Lung (tissue), 5 donors: ENCODE results near the gene KRTAP9-1. TPM values are rescaled to one million over a fixed set of nuclear protein-coding genes. Genes with fewer than 3 reads are reported as not detected.

Experiments
- polyA plus RNA-seq, 2 donors: library from polyadenylated mRNA; stranded (reverse); fragments of 200-250 nt; gene quantifications; one replicate each; pipeline ENCODE4 v1.2.1, GENCODE V29; 2013
- small RNA-seq: library from RNA; depleted of rRNA; stranded (forward); fragments of <200 nt; gene quantifications from one replicate; pipeline ENCODE3, GENCODE V24; 2014; ENCODE audit warnings: low replicate concordance
- total RNA-seq, 2 donors: library from RNA; depleted of rRNA in 1 of 2; stranded (reverse); fragments of >200 nt in 1 of 2; gene quantifications; one replicate each; pipeline ENCODE4 v1.2.1, GENCODE V29; 2014 to 2021
- donor health status: Bipolar disorder and iron deficiency.
- donor health status: healthy.
- donor health status: DM: yes; HTN: yes; CAD: no.

Gene KRTAP9-1
- total and polyA plus RNA-seq, 4 donors, result not detected

Small RNA genes lying within 50 kb of the gene (small RNA-seq; reads per million reads assigned to genes)
- not detected for gene KRTAP4-17P

Other genes starting within 250 kb of the KRTAP9-1 start
Only the 30 nearest of the 40 such genes appear.
- gene KRTAP1-4, start 159.7 kb upstream of the KRTAP9-1 start, total RNA-seq, result not detected
- not detected for gene KRTAP1-4, start 159.7 kb upstream of the KRTAP9-1 start, polyA plus RNA-seq
- not detected for gene KRTAP1-3, start 155.0 kb upstream of the KRTAP9-1 start, total RNA-seq
- not detected for gene KRTAP1-3, start 155.0 kb upstream of the KRTAP9-1 start, polyA plus RNA-seq
- not detected for gene KRTAP1-1, start 148.4 kb upstream of the KRTAP9-1 start, total RNA-seq
- gene KRTAP1-1, start 148.4 kb upstream of the KRTAP9-1 start, polyA plus RNA-seq, result not detected
- not detected for gene KRTAP2-1, start 142.6 kb upstream of the KRTAP9-1 start, total RNA-seq
- gene KRTAP2-1, start 142.6 kb upstream of the KRTAP9-1 start, polyA plus RNA-seq, result not detected
- not detected for gene KRTAP2-2, start 134.7 kb upstream of the KRTAP9-1 start, total RNA-seq
- gene KRTAP2-2, start 134.7 kb upstream of the KRTAP9-1 start, polyA plus RNA-seq, result not detected
- not detected for gene KRTAP2-3, start 129.8 kb upstream of the KRTAP9-1 start, total RNA-seq
- gene KRTAP2-3, start 129.8 kb upstream of the KRTAP9-1 start, polyA plus RNA-seq, result not detected
- gene KRTAP2-4, start 124.0 kb upstream of the KRTAP9-1 start, total RNA-seq, result not detected
- not detected for gene KRTAP2-4, start 124.0 kb upstream of the KRTAP9-1 start, polyA plus RNA-seq
- gene KRTAP4-7, start 105.7 kb upstream of the KRTAP9-1 start, total RNA-seq, result not detected
- gene KRTAP4-7, start 105.7 kb upstream of the KRTAP9-1 start, polyA plus RNA-seq, result not detected
- not detected for gene KRTAP4-8, start 91.7 kb upstream of the KRTAP9-1 start, total RNA-seq
- not detected for gene KRTAP4-8, start 91.7 kb upstream of the KRTAP9-1 start, polyA plus RNA-seq
- gene KRTAP4-16, start 87.7 kb upstream of the KRTAP9-1 start, total RNA-seq, result not detected
- not detected for gene KRTAP4-16, start 87.7 kb upstream of the KRTAP9-1 start, polyA plus RNA-seq
- not detected for gene KRTAP4-9, start 84.5 kb upstream of the KRTAP9-1 start, total RNA-seq
- not detected for gene KRTAP4-9, start 84.5 kb upstream of the KRTAP9-1 start, polyA plus RNA-seq
- gene KRTAP4-11, start 71.5 kb upstream of the KRTAP9-1 start, total RNA-seq, result under 1 TPM in 1 of 2 donors, not detected in 1; 0.34 TPM
- gene KRTAP4-11, start 71.5 kb upstream of the KRTAP9-1 start, polyA plus RNA-seq, result not detected
- not detected for gene KRTAP4-12, start 65.7 kb upstream of the KRTAP9-1 start, total RNA-seq
- gene KRTAP4-12, start 65.7 kb upstream of the KRTAP9-1 start, polyA plus RNA-seq, result not detected
- not detected for gene KRTAP4-6, start 49.3 kb upstream of the KRTAP9-1 start, total RNA-seq
- gene KRTAP4-6, start 49.3 kb upstream of the KRTAP9-1 start, polyA plus RNA-seq, result not detected
- gene KRTAP4-5, start 40.1 kb upstream of the KRTAP9-1 start, total RNA-seq, result not detected
- not detected for gene KRTAP4-5, start 40.1 kb upstream of the KRTAP9-1 start, polyA plus RNA-seq
- gene KRTAP4-4, start 29.1 kb upstream of the KRTAP9-1 start, total RNA-seq, result not detected
- not detected for gene KRTAP4-4, start 29.1 kb upstream of the KRTAP9-1 start, polyA plus RNA-seq
- gene KRTAP4-3, start 21.7 kb upstream of the KRTAP9-1 start, total RNA-seq, result not detected
- not detected for gene KRTAP4-3, start 21.7 kb upstream of the KRTAP9-1 start, polyA plus RNA-seq
- not detected for gene KRTAP4-2, start 11.7 kb upstream of the KRTAP9-1 start, total RNA-seq
- gene KRTAP4-2, start 11.7 kb upstream of the KRTAP9-1 start, polyA plus RNA-seq, result not detected
- gene KRTAP4-1, start 5.0 kb upstream of the KRTAP9-1 start, total RNA-seq, result not detected
- not detected for gene KRTAP4-1, start 5.0 kb upstream of the KRTAP9-1 start, polyA plus RNA-seq
- gene KRTAP9-2, start 36.8 kb downstream of the KRTAP9-1 start, total RNA-seq, result not detected
- gene KRTAP9-2, start 36.8 kb downstream of the KRTAP9-1 start, polyA plus RNA-seq, result not detected
- not detected for gene KRTAP9-3, start 42.6 kb downstream of the KRTAP9-1 start, total RNA-seq
- gene KRTAP9-3, start 42.6 kb downstream of the KRTAP9-1 start, polyA plus RNA-seq, result not detected
- gene KRTAP9-8, start 48.1 kb downstream of the KRTAP9-1 start, total RNA-seq, result not detected
- not detected for gene KRTAP9-8, start 48.1 kb downstream of the KRTAP9-1 start, polyA plus RNA-seq
- not detected for gene KRTAP9-4, start 59.8 kb downstream of the KRTAP9-1 start, total RNA-seq
- gene KRTAP9-4, start 59.8 kb downstream of the KRTAP9-1 start, polyA plus RNA-seq, result not detected
- gene KRTAP9-9, start 65.5 kb downstream of the KRTAP9-1 start, total RNA-seq, result not detected
- gene KRTAP9-9, start 65.5 kb downstream of the KRTAP9-1 start, polyA plus RNA-seq, result not detected
- not detected for gene KRTAP9-6, start 75.5 kb downstream of the KRTAP9-1 start, total RNA-seq
- not detected for gene KRTAP9-6, start 75.5 kb downstream of the KRTAP9-1 start, polyA plus RNA-seq
- not detected for gene KRTAP9-7, start 85.8 kb downstream of the KRTAP9-1 start, total RNA-seq
- gene KRTAP9-7, start 85.8 kb downstream of the KRTAP9-1 start, polyA plus RNA-seq, result not detected
- not detected for gene KRTAP29-1, start 113.0 kb downstream of the KRTAP9-1 start, total RNA-seq
- not detected for gene KRTAP29-1, start 113.0 kb downstream of the KRTAP9-1 start, polyA plus RNA-seq
- not detected for gene KRTAP16-1, start 119.4 kb downstream of the KRTAP9-1 start, total RNA-seq
- not detected for gene KRTAP16-1, start 119.4 kb downstream of the KRTAP9-1 start, polyA plus RNA-seq
- gene KRTAP17-1, start 125.8 kb downstream of the KRTAP9-1 start, total RNA-seq, result not detected
- gene KRTAP17-1, start 125.8 kb downstream of the KRTAP9-1 start, polyA plus RNA-seq, result not detected
- gene KRT33A, start 160.9 kb downstream of the KRTAP9-1 start, total RNA-seq, result not detected
- gene KRT33A, start 160.9 kb downstream of the KRTAP9-1 start, polyA plus RNA-seq, result not detected